Activated CD8-positive, alpha-beta memory T cell treated with anti-CD3 and anti-CD28 coated beads for 36 hours (primary cell): ENCODE measurements around the gene RD3L. TPM values are rescaled to one million over a fixed set of nuclear protein-coding genes. Genes with fewer than 3 reads are reported as not detected.
"Not testable (repeated sequence)": the region's sequence is repeated elsewhere in the genome, so short reads cannot be mapped to it uniquely, and the experiment has no call there.

Source experiments
- CTCF ChIA-PET: fragments of 350-600 bp; sonication (Branson Sonifier 250); formaldehyde crosslinking; loops from one replicate; lab custom pipeline; 2021; ENCODE audit warnings: antibody characterized with exemption; lab: Charles Lee
- POLR2A ChIA-PET: fragments of 350-600 bp; sonication (Branson Sonifier 250); formaldehyde crosslinking; loops from one replicate; lab custom pipeline; 2021; ENCODE audit warnings: antibody characterized with exemption; lab: Charles Lee
- total RNA-seq, 2 experiments: library from RNA; stranded (reverse); gene quantifications; one replicate each; pipeline ENCODE4 v1.2.3, GENCODE V29; 2021

RD3L gene
- total RNA-seq, result not detected

DNA sequence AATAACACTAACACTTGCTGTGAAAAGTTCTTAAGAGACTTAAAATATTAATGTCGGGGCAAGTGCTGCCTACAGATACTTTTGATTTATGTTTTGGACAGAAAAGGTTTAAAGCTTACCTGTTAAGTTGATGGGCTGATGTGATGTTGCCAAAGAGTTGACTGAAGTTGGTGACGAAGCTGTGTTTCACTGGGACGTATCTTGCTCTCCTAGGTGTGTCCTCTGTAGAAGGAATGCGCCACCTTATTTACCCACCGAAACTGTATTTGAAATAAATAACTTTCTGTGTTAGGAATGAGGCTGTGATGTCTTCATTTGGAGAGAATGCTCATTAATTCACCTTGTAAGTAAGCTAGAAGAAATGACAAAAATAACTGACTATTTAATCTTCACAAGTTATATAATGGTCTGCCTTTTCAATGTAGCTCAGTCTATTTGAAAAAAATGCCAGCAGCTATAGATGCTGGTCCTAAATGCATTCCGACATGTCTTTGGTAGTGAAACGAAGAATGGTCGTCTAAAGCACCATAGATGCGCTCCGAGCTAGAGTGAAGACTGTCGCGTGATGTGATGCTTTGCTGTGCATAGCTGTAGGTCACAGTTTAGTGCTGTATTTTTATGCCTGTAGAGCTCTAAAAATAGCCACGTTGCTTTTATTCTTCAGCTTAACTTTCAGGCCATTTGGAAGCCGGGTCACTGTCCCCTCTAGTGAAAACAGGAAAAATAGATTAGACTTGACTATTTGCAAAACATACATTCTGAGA, at the start of gene RD3L:
Gene RD3L (minus strand): TSS at position 557 of the 764 bp plus-strand sequence. CDS start 834 bp downstream, outside the sequence.
- CTCF ChIA-PET, result interaction anchor here (0.6 kb wide), 1 partner anchor 732 kb away, joined by 5 read pairs; no protein-coding TSS in a partner anchor
- POLR2A ChIA-PET, result no interaction called here

DNA sequence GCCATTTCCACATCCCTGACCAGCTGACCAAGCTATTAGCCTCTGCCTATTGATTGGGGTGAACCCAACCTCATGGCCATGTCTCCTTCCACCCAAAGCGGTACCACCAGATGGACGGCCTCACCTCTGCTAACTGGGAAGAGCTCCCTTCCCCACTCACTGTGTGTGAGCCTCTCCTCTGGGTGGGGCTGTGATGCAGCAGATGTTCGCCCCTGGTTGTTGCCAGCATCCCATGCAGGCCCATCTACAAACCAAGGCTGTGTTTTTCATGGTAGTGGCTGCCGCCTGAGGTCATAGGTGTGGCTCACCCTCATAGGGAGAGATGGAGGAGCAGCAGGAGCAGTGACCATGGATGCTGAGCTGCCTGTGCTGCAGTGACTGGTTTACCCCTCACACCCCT, 47.6 kb upstream of the RD3L start:
- ChIA-PET CTCF (no interaction called here), POLR2A (no interaction called here)

DNA sequence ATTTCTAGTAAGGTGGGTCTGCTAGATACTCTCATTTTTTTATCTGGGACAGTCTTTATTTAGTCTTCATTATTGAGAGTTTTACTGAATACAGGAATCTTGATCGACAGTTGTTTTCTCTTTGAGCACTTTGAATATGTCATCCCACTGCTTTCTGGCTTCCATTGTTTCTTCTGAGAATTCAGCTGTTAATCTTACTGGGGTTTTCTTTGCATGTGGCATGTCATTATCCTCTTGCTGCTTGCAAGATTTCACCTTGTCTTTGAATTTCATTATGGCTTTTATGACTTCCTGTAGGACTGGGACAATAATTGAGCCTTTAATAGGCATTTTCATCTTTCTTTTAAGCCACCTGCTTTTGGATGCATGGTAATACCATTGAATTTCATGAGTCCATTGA, 46.7 kb upstream of the RD3L start:
- ChIA-PET POLR2A (no interaction called here), CTCF (no interaction called here)

DNA sequence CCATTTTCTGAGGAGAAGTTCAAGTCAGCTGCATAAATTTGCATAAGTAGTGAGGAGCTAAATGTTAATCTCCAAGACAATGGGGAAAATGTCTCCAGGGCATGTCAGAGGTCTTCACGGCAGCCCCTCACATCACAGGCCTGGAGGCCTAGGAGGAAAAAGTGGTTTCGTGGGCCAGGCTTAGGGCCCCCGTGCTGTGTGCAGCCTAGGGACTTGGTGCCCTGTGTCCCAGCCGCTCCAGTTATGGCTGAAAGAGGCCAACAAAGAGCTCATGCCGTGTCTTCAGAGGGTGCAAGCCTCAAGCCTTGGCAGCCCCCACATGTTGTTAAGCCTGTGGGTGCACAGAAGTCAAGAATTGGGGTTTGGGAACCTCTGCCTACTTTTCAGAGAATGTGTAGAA, 41.9 kb upstream of the RD3L start:
- POLR2A ChIA-PET, result no interaction called here
- CTCF ChIA-PET, result no interaction called here

DNA sequence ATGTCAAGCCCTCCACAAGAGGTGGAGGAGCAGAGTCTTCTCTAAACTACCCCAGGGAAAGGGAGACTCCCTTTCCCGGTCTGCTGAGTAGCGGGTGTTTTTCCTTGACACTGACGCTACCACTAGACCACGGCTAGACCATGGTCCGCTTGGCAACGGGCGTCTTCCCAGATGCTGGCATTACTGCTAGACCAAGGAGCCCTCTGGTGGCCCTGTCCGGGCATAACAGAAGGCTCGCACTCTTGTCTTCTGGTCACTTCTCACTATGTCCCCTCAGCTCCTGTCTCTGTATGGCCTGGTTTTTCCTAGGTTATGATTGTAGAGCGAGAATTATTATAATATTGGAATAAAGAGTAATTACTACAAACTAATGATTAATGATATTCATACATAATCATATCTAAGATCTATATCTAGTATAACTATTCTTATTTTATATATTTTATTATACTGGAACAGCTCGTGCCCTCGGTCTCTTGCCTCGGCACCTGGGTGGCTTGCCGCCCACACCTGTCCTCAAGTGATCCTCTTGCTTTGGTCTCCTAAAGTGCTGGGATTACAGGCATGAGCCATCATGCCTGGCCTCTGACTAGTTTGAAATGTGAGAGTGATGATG, 38.4 kb upstream of the RD3L start:
- CTCF ChIA-PET, result interaction anchor here (0.7 to 1.1 kb wide), 2 partner anchors 80 to 695 kb away, joined by 3 to 4 read pairs; no protein-coding TSS in a partner anchor

DNA sequence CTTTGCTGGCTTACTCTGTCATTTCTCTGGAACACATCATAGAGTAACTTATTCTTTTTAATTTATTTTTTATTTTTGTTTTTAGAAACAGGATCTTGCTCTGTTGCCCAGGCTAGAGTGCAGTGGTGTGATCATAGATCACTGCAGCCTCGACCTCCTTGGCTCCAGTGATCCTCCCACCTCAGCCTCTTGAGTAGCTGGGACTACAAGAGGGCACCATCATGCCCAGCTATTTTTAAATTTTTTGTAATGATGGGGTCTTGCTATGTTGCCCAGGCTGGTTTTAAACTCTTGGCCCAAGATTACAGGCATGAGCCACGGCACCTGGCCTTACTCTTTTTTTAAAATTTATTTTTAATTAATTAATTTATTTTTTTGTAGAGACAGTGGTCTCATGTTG, 32.2 kb upstream of the RD3L start:
- CTCF ChIA-PET, result interaction anchor here (1.1 kb wide), 1 partner anchor 74 kb away, joined by 3 read pairs; no protein-coding TSS in a partner anchor
- POLR2A ChIA-PET, result no interaction called here

More for the DNA sequence above, 38.4 kb upstream of the RD3L start:
- POLR2A ChIA-PET, result not testable (repeated sequence)

DNA sequence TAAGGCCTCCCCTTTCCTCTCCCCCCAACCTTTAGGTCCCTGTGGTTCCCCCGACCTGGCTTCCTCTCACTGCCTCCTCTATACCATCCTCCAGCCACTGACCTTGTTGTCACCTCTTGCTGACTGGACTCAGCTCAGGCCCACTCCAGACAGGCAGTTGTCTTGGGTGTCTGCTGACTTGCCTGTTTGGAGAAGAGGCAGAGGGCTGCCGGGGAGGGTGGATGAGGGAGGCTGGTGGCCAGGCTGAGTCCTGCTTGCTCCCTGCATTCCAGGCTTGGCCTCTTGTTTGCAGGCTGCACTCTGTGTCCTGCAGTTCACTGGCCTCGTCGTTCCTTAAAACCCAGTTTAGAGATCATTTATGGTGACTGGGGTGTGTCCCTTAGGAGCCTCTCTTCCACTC, 31.0 kb upstream of the RD3L start:
- POLR2A ChIA-PET, result no interaction called here
- CTCF ChIA-PET, result no interaction called here

DNA sequence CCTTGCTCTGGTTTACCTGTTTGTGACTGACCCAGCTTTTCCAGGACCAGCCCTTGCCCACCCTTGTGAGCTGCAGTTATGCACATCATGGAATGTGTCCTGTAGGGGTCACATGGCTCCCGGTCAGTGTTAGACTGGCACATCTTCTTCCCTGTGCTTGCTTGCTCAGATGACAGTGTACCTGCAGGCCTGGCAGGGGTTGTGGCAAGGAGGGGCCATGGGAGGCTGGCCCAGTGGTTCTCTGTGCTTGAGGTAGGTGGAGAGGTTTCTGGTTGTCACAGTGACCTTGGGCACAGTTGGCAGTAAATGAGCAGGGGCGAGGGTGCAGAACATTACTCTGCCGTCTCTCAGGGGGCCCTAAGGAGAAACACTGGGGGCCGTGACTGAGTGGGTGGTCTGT, 27.6 kb upstream of the RD3L start:
- ChIA-PET CTCF (no interaction called here), POLR2A (no interaction called here)

DNA sequence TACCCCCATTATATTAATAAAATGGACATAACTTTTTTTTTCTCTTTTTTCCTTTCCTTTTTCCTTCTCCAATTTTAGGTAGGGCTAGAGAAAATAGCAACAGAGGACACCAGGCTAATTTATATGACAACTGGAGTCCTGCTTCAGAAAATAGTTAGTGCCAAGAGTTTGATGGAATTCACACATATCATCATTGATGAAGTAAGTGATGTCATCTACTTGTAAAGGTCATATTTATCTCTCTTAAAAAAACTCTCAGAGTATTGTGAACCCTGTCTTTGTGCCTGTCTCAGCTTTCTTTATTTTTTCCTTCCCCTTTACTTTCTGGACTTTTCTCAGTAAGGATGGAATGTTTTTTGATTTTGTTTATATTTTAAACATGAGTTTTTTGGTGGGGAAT, 24.3 kb upstream of the RD3L start:
- ChIA-PET POLR2A (interaction anchor here (0.6 kb wide), 1 partner anchor 8 kb away, joined by 3 read pairs; no protein-coding TSS in a partner anchor), CTCF (no interaction called here)

DNA sequence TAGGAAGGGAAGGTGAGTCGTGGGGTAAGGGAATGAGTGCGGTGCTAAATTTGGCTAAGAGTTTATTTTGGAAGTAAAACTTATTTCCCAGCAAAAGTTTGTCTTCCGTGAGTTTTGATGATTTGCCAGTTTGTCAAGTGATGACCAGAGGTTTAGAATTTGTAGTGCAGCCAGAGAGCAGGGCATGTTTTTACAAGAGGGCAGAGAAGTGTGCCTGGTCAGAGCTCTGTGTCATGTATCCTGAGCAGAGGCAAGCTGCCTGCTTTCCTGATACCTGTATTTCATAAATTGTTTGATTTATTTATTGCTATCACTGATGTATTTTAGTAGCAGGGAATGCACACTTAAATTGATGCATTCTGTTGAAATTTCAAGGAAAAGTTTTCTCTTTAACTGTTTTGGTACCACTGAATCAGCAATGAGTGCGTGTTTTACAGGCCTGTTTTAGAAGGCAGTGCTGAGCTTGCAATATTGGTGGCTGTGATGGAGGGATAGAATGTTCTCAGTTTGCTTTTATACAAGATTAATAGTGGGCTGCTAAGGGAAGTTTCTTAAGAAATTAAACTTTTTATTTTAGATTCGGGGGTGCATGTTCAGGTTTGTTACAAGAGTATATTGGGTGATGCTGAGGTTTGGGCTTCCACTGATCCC, 19.7 kb upstream of the RD3L start:
- ChIA-PET POLR2A (no interaction called here), CTCF (no interaction called here)

DNA sequence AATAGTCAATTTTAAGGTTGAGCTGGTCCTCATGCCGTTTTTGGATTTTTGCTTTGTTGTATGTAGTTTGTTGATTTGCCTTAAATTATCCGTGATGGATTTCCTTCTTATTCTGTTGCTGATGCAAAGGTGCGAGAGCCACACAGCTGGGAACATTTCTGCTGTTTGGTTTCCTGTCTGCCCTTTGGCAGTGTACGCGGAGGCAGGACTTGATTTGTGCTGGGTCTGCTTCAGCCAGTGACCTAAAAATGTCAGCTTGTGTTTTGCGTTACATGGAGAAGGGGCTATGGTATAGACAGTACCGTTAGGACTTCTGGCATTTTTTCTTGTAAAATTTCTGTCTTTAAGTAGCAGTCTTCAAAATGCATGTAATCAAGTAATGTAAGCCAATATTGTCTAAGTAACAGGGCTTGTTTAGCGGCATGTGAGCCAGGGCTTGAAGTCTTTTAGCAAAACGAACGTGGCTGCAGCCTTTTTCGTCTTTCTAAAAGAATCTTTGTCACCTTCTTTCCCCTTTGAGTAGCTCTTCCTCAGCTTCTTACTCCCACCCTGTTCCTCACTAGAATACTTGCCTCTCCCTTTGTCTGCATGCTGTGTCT, 18.2 kb upstream of the RD3L start:
- ChIA-PET CTCF (no interaction called here), POLR2A (no interaction called here)

DNA sequence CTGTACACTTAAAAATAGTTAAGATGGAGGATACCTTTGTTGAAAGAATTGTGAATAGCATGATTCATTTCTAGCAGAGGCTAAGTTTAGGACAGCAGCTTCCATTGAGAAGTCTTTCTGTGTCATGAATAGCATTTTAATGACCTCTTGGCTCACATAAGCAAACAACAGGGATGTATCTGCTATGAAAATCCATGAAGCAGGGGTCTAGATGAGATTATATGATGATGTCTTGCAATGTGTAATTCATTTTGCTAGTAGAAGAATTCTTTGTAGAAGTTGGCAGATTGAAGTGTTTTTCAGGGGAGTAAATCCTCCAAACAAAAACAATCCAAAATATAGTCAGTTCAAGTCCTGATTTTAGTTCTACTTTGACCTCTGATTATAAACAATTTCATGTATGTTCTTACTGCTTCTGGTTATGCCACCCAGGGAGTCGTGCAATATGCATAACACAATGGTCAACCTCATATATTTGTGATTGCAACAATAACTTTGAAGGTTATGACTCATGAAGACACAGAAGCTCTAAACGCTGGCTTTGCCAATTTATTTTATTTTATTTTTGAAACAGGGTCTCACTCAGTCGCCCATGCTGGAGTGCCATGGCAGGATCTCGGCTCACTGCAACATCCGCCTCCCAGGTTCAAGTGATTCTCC, 6.9 kb upstream of the RD3L start:
- CTCF ChIA-PET, result no interaction called here

DNA sequence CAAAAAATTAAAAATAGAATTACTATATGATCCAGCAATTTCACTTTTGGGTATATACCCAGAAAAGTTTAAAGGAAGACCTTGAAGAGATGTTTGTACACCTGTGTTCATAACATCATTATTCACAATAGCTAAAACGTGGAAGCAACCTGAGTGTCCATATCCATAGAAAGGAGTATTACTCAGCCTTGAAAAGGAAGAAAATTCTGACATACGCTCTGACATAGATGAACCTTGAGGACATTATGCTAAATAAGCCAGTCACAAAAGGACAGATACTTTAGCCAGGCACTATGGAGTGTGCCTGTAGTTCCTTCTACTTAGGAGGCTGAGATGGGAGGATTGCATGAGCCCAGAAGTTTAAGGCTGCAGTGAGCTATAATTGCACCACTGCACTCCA, 6.1 kb upstream of the RD3L start:
- POLR2A ChIA-PET, result no interaction called here
- CTCF ChIA-PET, result no interaction called here

More for the DNA sequence above, 6.9 kb upstream of the RD3L start:
- POLR2A ChIA-PET, result no interaction called here

DNA sequence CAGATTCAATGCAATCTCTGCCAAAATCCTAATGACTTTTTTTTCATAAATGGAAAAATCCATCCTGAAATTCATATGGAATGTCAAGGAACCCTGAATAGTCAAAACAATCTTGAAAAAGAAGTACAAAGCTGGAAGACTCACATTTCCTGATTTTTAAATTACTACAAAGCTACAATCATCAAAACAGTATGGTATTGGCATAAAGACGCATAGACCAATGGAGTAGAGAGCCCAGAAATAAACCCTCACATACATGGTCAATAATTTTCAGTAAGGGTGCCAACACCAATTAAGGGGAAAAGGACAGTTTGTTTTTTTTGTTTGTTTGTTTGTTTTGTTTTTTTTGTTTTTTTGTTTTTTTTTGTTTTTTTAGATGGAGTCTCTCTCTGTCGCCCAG, 4.6 kb upstream of the RD3L start:
- POLR2A ChIA-PET, result no interaction called here
- CTCF ChIA-PET, result no interaction called here

DNA sequence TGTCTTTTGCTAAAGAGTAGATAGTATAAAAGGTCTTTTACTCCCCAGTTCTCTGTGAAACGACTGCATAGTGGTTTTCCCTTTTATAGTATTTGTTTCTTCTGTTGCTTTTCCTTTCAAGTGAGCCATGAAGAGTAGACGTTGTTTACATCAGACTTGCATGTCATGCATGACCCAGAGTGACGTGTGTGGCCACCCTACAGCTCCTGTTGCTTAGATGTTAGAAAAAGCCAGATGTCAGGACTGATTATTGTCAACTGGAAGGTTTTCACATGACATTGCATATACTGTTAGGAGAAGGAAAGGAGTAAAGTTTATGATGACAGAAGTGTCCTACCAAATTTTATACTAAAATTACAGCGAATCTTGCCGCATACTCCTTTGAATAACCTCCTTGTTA, 1.3 kb upstream of the RD3L start:
- ChIA-PET CTCF (no interaction called here), POLR2A (no interaction called here)

DNA sequence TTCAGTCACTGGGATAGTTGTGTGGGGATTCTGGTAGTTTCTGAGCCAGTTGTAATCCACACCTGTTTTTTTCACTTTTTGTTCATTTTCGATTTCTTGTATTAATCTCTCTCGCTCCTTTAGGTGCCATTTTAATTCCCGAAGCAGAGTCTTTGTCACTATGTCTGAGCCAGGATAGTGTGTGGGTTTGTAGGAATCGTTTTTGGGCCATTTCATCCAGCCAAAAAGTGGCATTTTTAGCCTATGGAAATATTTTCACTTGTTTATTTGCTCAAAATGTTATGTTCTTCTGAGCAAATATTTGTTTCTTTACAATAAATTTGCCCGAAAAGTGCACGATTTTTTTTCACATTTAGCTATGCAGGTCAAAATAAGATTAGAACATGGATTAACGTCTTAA, 867 bp downstream of the RD3L start:
- ChIA-PET POLR2A (no interaction called here), CTCF (interaction anchor here (0.6 kb wide), 1 partner anchor 731 kb away, joined by 5 read pairs; no protein-coding TSS in a partner anchor)

DNA sequence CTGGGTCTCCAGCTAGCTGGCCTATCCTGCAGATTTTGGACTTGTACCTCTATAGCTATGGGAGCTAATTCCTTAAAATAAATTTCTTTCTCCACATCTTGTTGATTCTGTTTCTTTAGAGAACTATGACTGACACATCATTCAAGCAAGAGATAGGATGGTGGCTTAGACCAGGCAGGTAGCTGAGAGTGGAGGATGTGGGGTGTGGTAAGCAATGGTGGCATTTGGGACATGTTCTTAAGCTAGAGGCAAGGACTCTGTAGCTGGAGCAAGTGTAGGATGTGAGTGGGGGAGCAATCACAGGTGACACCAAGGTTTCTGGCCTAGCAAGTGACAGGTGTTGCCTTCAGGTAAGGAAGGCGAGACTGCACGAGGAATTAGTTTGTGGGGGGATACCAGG, 7.2 kb downstream of the RD3L start:
- CTCF ChIA-PET, result interaction anchor here (0.6 kb wide), 1 partner anchor 32 kb away, joined by 3 read pairs; no protein-coding TSS in a partner anchor

DNA sequence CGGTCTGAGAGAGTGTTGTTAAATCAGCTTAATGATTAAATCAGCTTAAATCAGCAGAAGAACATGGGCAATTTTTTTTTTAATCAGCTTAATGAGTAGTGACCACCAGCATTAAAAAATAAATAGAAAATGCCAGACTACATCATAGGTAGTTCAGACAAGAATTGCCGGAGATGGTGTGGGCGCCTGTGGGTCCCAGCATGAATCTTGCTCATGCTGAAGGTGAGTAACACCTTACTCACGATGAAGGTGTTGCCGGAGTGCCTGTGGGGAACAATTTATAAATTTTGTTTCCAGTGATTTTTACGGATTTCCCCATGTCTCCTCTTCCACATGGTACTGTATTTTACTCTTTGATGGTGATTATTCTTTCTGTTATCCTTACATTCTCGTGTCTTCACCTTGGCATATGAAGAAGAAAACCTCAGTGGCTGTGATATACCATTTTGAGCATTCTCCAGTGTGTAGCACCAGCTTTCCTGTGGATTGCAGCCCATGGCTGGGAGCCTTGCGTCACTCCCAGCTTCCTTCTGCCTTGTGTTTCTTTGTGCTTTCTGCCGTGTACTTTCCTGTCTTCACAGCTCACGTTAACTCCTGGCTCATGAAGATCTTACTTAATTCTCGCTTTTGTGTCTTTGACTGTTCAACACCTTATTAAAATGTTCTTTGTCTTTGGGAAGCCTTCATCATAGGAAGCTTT, 9.4 kb downstream of the RD3L start:
- CTCF ChIA-PET, result no interaction called here

More for the DNA sequence above, 7.2 kb downstream of the RD3L start:
- POLR2A ChIA-PET, result no interaction called here

DNA sequence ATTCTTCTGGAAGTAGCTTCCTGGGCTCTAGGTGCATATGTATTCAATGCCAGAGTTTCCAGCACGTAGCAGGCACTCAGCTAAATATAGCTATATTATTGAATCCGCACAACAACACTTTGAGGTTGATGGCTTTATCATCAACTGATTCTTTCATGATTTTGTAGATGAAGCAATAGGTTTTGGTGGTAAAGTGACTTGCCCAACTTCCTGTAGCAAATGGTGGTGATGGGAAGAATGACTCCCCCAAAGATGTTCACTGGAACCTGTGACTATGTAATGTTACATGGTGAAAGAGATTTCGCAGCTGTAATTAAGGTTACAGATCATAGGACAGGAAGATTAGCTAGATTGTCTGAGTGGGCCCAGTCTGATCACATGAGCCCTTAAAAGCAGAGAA, 10.9 kb downstream of the RD3L start:
- POLR2A ChIA-PET, result interaction anchor here (0.7 kb wide), 1 partner anchor 11 kb away, joined by 3 read pairs; no protein-coding TSS in a partner anchor
- CTCF ChIA-PET, result no interaction called here

More for the DNA sequence above, 9.4 kb downstream of the RD3L start:
- POLR2A ChIA-PET, result no interaction called here
